H9 (cell line): ENCODE data around the gene NKAPL. TPM values are rescaled to one million over a fixed set of nuclear protein-coding genes. Genes with fewer than 3 reads are reported as not detected.

Experiments
- DNase-seq: peaks from one replicate; pipeline ENCODE4 v3.0.0-alpha.2; 2017
- H2AFZ ChIP-seq: one replicate; pipeline ENCODE4 v1.6.1; 2013; ENCODE audit warnings: mild to moderate bottlenecking, low read length, control low read depth, moderate library complexity
- H2AK5ac ChIP-seq: 2 replicates; pipeline ENCODE4 v1.6.1; 2013; ENCODE audit warnings: low read length, control low read depth, mixed read lengths; ENCODE audit not compliant: insufficient read length
- H2BK120ac ChIP-seq: one replicate; pipeline ENCODE4 v1.6.1; 2013; ENCODE audit warnings: low read depth, mild to moderate bottlenecking, low read length, control low read depth, inconsistent platforms; ENCODE audit not compliant: poor library complexity, severe bottlenecking
- H2BK12ac ChIP-seq: 2 replicates; pipeline ENCODE4 v1.6.1; 2013; ENCODE audit warnings: low read length, control low read depth, mixed read lengths, low read depth; ENCODE audit not compliant: insufficient read length
- H2BK15ac ChIP-seq: 2 replicates; pipeline ENCODE4 v1.6.1; 2013; ENCODE audit warnings: low read depth, low read length, control low read depth
- H2BK20ac ChIP-seq: one replicate; pipeline ENCODE4 v1.6.1; 2013; ENCODE audit warnings: low read depth, mild to moderate bottlenecking, low read length, control low read depth, inconsistent platforms; ENCODE audit not compliant: poor library complexity, severe bottlenecking
- H2BK5ac ChIP-seq: 2 replicates; pipeline ENCODE4 v1.6.1; 2013; ENCODE audit warnings: low read length, control low read depth, mixed read lengths; ENCODE audit not compliant: insufficient read length
- H3K14ac ChIP-seq: 2 replicates; pipeline ENCODE4 v1.6.1; 2013; ENCODE audit warnings: low read length, control low read depth; ENCODE audit not compliant: insufficient read depth
- H3K18ac ChIP-seq: 2 replicates; pipeline ENCODE4 v1.6.1; 2013; ENCODE audit warnings: low read depth, mild to moderate bottlenecking, mixed read lengths, low read length, control low read depth; ENCODE audit not compliant: insufficient read length
- H3K23ac ChIP-seq: 2 replicates; pipeline ENCODE4 v1.6.1; 2013; ENCODE audit warnings: low read length, control low read depth, mixed read lengths, low read depth; ENCODE audit not compliant: insufficient read length
- H3K23me2 ChIP-seq: 2 replicates; pipeline ENCODE4 v1.6.1; 2013; ENCODE audit warnings: low read depth, mild to moderate bottlenecking, mixed read lengths, low read length, control low read depth; ENCODE audit not compliant: insufficient read length, poor library complexity, severe bottlenecking
- H3K27ac ChIP-seq: 2 replicates; pipeline ENCODE4 v1.5.1; 2013; ENCODE audit warnings: low read length, control low read depth, mixed read lengths, low read depth; ENCODE audit not compliant: insufficient read length
- H3K27me3 ChIP-seq: 2 replicates; pipeline ENCODE4 v1.6.1; 2013; ENCODE audit warnings: low read length, control low read depth, inconsistent platforms; ENCODE audit not compliant: insufficient read depth
- H3K4ac ChIP-seq: 2 replicates; pipeline ENCODE4 v1.6.1; 2013; ENCODE audit warnings: low read depth, mild to moderate bottlenecking, control low read depth, inconsistent platforms, low read length, moderate library complexity
- H3K4me1 ChIP-seq: 2 replicates; pipeline ENCODE4 v1.6.1; 2013; ENCODE audit warnings: low read length, control low read depth, inconsistent platforms; ENCODE audit not compliant: insufficient read depth
- H3K4me2 ChIP-seq: 2 replicates; pipeline ENCODE4 v1.6.1; 2013; ENCODE audit warnings: low read length, control low read depth, mixed read lengths; ENCODE audit not compliant: insufficient read length, insufficient read depth
- H3K56ac ChIP-seq: 2 replicates; pipeline ENCODE4 v1.6.1; 2013; ENCODE audit warnings: low read depth, mild to moderate bottlenecking, mixed read lengths, low read length, control low read depth; ENCODE audit not compliant: insufficient read length
- H3K79me1 ChIP-seq: 2 replicates; pipeline ENCODE4 v1.6.1; 2013; ENCODE audit warnings: low read depth, mild to moderate bottlenecking, moderate library complexity, low read length, control low read depth, inconsistent platforms; ENCODE audit not compliant: insufficient read depth, poor library complexity, severe bottlenecking
- H3K79me2 ChIP-seq: 2 replicates; pipeline ENCODE4 v1.6.1; 2013; ENCODE audit warnings: low read length, control low read depth, inconsistent platforms; ENCODE audit not compliant: insufficient read depth
- H3K9ac ChIP-seq: 2 replicates; pipeline ENCODE4 v1.6.1; 2013; ENCODE audit warnings: low read length, control low read depth, mixed read lengths; ENCODE audit not compliant: insufficient read length; ENCODE audit errors: extremely low read depth
- H3K9me3 ChIP-seq: one replicate; pipeline ENCODE4 v1.6.1; 2013; ENCODE audit warnings: low read depth, low read length, inconsistent platforms; ENCODE audit not compliant: control insufficient read depth
- H3T11ph ChIP-seq: one replicate; pipeline ENCODE4 v1.6.1; 2013; ENCODE audit warnings: mild to moderate bottlenecking, low read length, control low read depth, inconsistent platforms
- H4K20me1 ChIP-seq: one replicate; pipeline ENCODE4 v1.6.1; 2013; ENCODE audit not compliant: control insufficient read depth, insufficient read length, insufficient read depth
- H4K5ac ChIP-seq: 2 replicates; pipeline ENCODE4 v1.6.1; 2013; ENCODE audit warnings: low read depth, mild to moderate bottlenecking, mixed read lengths, low read length, control low read depth; ENCODE audit not compliant: insufficient read length
- H4K8ac ChIP-seq: replicated peaks from 2 replicates; pipeline ENCODE4 v1.6.1; 2013; ENCODE audit warnings: low read length, control low read depth, mixed read lengths, low read depth; ENCODE audit not compliant: insufficient read length
- H4K91ac ChIP-seq: 2 replicates; pipeline ENCODE4 v1.6.1; 2013; ENCODE audit warnings: low read depth, mild to moderate bottlenecking, moderate library complexity, mixed read lengths, low read length, control low read depth; ENCODE audit not compliant: insufficient read length
- H3K27ac Mint-ChIP-seq, 3 experiments: 2 replicates in 2 of 3; 3 replicates in 1 of 3; pipeline ENCODE4 v1.8.0; 2020 to 2021; ENCODE audit warnings: mixed read lengths in 3 of 3, mild to moderate bottlenecking in 1 of 3, moderate library complexity in 1 of 3
- H3K27me3 Mint-ChIP-seq: 2 replicates; pipeline ENCODE4 v1.8.0; 2021; ENCODE audit warnings: low read depth, mild to moderate bottlenecking, moderate library complexity, mixed read lengths
- H3K36me3 Mint-ChIP-seq, 3 experiments: 2 replicates in 2 of 3; 3 replicates in 1 of 3; pipeline ENCODE4 v1.8.0; 2020 to 2021; ENCODE audit warnings: low read depth in 3 of 3, mixed read lengths in 3 of 3; ENCODE audit not compliant: insufficient read depth in 1 of 3
- H3K4me1 Mint-ChIP-seq, 2 experiments: 2 replicates each; pipeline ENCODE4 v1.8.0; 2020; ENCODE audit warnings: mixed read lengths in 2 of 2
- H3K4me3 Mint-ChIP-seq, 2 experiments: 2 replicates in 1 of 2; 3 replicates in 1 of 2; pipeline ENCODE4 v1.8.0; 2020 to 2021; ENCODE audit warnings: mild to moderate bottlenecking in 2 of 2, mixed read lengths in 2 of 2, moderate library complexity in 1 of 2
- H3K9me3 Mint-ChIP-seq, 2 experiments: 2 replicates in 1 of 2; 3 replicates in 1 of 2; pipeline ENCODE4 v1.8.0; 2020; ENCODE audit warnings: mild to moderate bottlenecking in 2 of 2, mixed read lengths in 2 of 2, moderate library complexity in 1 of 2
- WGBS: extraction: QIAGEN DNeasy Blood & Tissue Kit; methylation state at CpG from one replicate; pipeline ENCODE4 v1.1.7; 2013; ENCODE audit warnings: missing lambda C conversion rate, low lambda C conversion rate, mixed read lengths; ENCODE audit not compliant: insufficient read length; ENCODE audit errors: extremely low coverage; 5-methylcytosine and 5-hydroxymethylcytosine counted together
- total RNA-seq: library from RNA; stranded (reverse); gene quantifications from 2 replicates; pipeline ENCODE4 v1.2.1, GENCODE V29; 2021
- TF ChIP-seq, protein P1 (sequence below): fragments of 200-600 bp; sonication (generic); conservative IDR thresholded peaks from 3 replicates; pipeline ENCODE4 v1.8.0; 2021; ENCODE audit warnings: antibody characterized with exemption, mild to moderate bottlenecking

The NKAPL gene
- total RNA-seq, 1 experiment from 2014 or later = not detected

- TF ChIP-seq, protein P1, sequence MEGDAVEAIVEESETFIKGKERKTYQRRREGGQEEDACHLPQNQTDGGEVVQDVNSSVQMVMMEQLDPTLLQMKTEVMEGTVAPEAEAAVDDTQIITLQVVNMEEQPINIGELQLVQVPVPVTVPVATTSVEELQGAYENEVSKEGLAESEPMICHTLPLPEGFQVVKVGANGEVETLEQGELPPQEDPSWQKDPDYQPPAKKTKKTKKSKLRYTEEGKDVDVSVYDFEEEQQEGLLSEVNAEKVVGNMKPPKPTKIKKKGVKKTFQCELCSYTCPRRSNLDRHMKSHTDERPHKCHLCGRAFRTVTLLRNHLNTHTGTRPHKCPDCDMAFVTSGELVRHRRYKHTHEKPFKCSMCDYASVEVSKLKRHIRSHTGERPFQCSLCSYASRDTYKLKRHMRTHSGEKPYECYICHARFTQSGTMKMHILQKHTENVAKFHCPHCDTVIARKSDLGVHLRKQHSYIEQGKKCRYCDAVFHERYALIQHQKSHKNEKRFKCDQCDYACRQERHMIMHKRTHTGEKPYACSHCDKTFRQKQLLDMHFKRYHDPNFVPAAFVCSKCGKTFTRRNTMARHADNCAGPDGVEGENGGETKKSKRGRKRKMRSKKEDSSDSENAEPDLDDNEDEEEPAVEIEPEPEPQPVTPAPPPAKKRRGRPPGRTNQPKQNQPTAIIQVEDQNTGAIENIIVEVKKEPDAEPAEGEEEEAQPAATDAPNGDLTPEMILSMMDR = no peak
- Histone ChIP-seq H3K27ac (no peak overlapping the region), H2AFZ (no peak overlapping the region), H3K4ac (no peak overlapping the region), H3K79me2 (no peaks in the 10 kb centered on the region; the same call in 1 of the 2 replicates), H2BK15ac (no peak overlapping the region), H3K14ac (no peak overlapping the region), H3K23me2 (peaks cover 4% of the 10 kb centered on the region), H3K79me1 (no peaks in the 10 kb centered on the region), H3K23ac (no peak overlapping the region), H4K8ac (no peak overlapping the region), H3K18ac (no peak overlapping the region), H4K91ac (no peak overlapping the region), H3K9me3 (no peaks in the 10 kb centered on the region), H2BK12ac (no peak overlapping the region), H4K20me1 (no peaks in the 10 kb centered on the region), H3K4me1 (no peaks in the 10 kb centered on the region), H3K27me3 (no peaks in the 10 kb centered on the region), H3T11ph (no peak overlapping the region), H2BK5ac (no peak overlapping the region), H4K5ac (no peak overlapping the region), H2BK20ac (no peak overlapping the region), H2AK5ac (no peak overlapping the region), H3K56ac (no peak overlapping the region), H3K9ac (no peak overlapping the region), H3K4me2 (no peak overlapping the region), H2BK120ac (no peak overlapping the region)
- Mint-ChIP-seq H3K4me1 (no peaks in the 10 kb centered on the region; a peak in 1 of 4 replicates), H3K4me3 (no peak overlapping the region), H3K27me3 (peaks cover 11% of the 10 kb centered on the region), H3K36me3 (no peaks in the 10 kb centered on the region), H3K27ac (no peak overlapping the region), H3K9me3 (no peaks in the 10 kb centered on the region)
- no peak for DNase-seq
- WGBS = no CpG with 5 or more reads among the region's 2 CpGs
Measured at GRCh38 chr6:28263922-28264321, 4.8 kb downstream of the NKAPL start.
